Gastroesophageal sphincter (tissue), 3 donors: Measurements from ENCODE around the gene ANXA1.

Experiments
- EP300 ChIP-seq: sonication (generic); formaldehyde crosslinking; IDR thresholded peaks from one replicate; pipeline ENCODE4 v1.6.1; 2017; ENCODE audit warnings: antibody characterized with exemption, mild to moderate bottlenecking
- POLR2A ChIP-seq, 2 donors: fragments of 450-650 bp; IDR thresholded peaks; one replicate each; pipeline ENCODE4 v1.6.1; 2017; ENCODE audit warnings: antibody characterized with exemption in 2 of 2, mild to moderate bottlenecking in 2 of 2, moderate library complexity in 1 of 2
- POLR2AphosphoS5 ChIP-seq: sonication (generic); formaldehyde crosslinking; IDR thresholded peaks from one replicate; pipeline ENCODE4 v1.6.1; 2017; ENCODE audit warnings: antibody characterized with exemption
- TF ChIP-seq, protein P1 (sequence below), 4 experiments: fragments of 200-600 bp in 2 of 4; fragments of 450-650 bp in 2 of 4; sonication (generic) in 1 of 4; IDR thresholded peaks; one replicate each; pipeline ENCODE4 v1.5.1; 2017 to 2019; ENCODE audit warnings: antibody characterized with exemption in 4 of 4, mild to moderate bottlenecking in 2 of 4, moderate library complexity in 2 of 4

DNA sequence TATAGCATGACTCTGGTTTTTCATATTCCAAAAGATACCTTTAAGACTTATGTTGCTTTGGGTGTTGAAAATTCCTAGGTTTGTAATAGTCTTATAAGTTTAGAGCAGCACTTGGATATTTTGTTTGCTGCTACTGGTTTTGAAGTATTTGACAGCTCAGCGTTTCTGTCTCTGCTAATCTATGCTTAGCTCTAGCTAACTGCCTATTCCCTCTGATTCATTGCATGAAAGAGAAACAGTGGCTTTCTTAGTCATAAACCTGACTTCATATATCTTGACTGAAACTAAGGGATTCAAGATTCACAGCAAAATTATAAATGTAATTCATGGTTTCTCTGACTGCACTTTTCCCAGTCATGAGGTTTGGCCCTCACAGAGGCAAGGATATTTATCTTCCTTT is 35.6 kb upstream of the ANXA1 start:
- TF ChIP-seq, protein P1, sequence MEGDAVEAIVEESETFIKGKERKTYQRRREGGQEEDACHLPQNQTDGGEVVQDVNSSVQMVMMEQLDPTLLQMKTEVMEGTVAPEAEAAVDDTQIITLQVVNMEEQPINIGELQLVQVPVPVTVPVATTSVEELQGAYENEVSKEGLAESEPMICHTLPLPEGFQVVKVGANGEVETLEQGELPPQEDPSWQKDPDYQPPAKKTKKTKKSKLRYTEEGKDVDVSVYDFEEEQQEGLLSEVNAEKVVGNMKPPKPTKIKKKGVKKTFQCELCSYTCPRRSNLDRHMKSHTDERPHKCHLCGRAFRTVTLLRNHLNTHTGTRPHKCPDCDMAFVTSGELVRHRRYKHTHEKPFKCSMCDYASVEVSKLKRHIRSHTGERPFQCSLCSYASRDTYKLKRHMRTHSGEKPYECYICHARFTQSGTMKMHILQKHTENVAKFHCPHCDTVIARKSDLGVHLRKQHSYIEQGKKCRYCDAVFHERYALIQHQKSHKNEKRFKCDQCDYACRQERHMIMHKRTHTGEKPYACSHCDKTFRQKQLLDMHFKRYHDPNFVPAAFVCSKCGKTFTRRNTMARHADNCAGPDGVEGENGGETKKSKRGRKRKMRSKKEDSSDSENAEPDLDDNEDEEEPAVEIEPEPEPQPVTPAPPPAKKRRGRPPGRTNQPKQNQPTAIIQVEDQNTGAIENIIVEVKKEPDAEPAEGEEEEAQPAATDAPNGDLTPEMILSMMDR (IDR thresholded peaks at IDR 0.05): no peak
- TF ChIP-seq POLR2A (IDR thresholded peaks at IDR 0.05) (no peak), EP300 (no peak), POLR2AphosphoS5 (no peak)
